GM18868 (cell line): ENCODE data around the gene RNF217.

Experiments used
- ATAC-seq: cut with Tn5 transposase; IDR thresholded peaks from one replicate; pipeline ENCODE4 v1.9.1; 2021; ENCODE audit warnings: mild to moderate bottlenecking, moderate library complexity; ENCODE audit not compliant: unreplicated experiment

Gene RNF217

GRCh38 chr6:124987999-124988591, 25.9 kb downstream of the RNF217 start:
- ATAC-seq: no peak

DNA sequence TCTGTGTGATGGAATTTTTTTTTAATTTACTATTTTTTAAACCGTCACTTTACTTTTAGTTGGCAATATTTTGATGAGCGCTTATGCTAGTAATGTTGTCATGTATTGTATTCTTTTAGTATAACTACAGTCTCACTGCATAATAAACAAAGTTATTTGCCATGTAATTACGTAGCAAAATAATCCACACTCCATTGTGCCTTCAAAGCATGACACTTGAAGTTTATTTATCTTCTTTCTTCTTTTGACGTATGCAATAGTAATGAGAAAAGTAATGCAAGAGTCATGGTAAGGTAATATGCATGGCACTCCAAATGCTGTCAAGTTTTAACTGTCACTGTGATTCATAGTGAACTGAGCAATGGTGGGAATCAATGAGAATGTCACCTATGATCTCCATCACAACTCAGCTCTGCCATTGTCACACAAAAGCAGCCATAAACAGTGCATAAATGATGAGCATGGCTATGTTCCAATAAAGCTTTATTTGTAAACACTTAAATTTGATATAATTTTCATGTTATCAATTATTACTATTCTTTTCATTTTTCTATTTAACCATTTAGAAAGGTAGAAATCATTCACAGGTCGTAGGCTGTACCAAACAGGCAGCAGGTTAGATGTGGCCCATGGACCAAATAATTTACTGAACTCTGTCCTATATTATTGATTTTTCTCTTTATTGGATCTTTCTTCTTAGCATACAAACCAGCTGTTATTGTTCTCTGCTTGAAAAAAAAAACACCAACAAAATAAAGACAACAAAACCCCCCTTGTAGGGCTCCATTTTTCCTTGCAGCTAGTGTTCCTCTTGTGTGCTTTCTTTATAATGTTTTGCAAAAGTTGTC, 27.1 kb downstream of the RNF217 start:
- ATAC-seq: no peak

GRCh38 chr6:124990988-124991387, 28.8 kb downstream of the RNF217 start:
- ATAC-seq: no peak

DNA sequence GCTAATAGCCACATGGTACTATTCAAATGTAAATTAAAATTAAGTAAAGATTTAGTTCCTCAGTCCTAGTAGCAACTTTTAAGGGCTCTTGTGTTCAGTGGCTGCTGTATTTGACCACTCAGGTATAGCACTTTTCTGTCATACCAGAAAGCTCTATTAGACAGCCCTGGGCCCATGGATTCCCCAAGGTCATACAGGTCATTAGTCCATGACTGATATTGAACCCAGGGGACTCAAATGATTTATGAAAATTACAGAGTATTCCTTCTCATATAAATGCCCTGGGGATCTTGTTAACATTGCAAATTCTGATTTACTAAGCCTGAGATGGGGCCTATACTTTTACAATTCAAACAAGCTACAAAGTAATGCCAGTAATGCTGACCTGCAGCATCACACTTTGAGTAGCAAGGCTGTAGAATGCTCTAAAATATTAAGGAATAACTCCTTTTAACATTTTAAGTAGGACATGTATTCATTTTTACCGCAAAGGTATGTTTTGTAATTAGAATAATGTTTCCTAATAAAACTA, 29.6 kb downstream of the RNF217 start:
- ATAC-seq: no peak

- no peak for ATAC-seq
Measured at GRCh38 chr6:124993327-124993726, 31.1 kb downstream of the RNF217 start.

GRCh38 chr6:124994648-124995047, 32.4 kb downstream of the RNF217 start:
- ATAC-seq: no peak

- ATAC-seq: no peak
Measured at GRCh38 chr6:124995131-124995530, 32.9 kb downstream of the RNF217 start.

GRCh38 chr6:124995645-124996325, 33.5 kb downstream of the RNF217 start:
- no peak for ATAC-seq

DNA sequence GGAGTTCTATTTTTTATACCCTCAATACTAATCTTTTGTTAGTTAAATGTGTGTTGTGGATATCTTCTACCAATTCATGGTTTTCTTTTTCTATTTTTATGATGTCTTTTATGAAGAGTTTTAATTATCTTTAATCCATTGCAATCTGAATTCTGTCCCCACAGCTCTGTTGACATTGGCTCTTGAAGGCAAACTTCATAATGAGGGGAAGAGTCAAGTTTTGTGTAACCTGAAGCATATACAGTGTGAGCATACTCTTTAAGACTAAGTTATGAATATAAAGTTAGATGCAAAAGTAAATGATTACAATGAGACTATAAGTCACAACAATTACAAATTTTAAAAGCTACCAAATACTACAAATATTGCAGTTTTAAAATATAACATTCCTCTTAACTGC, 34.2 kb downstream of the RNF217 start:
- ATAC-seq: no peak

- no peak for ATAC-seq
Measured at GRCh38 chr6:124997196-124997875, 35.1 kb downstream of the RNF217 start.

GRCh38 chr6:124999105-124999764, 37.0 kb downstream of the RNF217 start:
- no peak for ATAC-seq

- no peak for ATAC-seq
Measured at GRCh38 chr6:125001684-125002405, 39.6 kb downstream of the RNF217 start.

- ATAC-seq: no peak
Measured at GRCh38 chr6:125002406-125002741, 40.1 kb downstream of the RNF217 start.

- ATAC-seq: no peak
Measured at GRCh38 chr6:125003070-125003469, 40.8 kb downstream of the RNF217 start.

DNA sequence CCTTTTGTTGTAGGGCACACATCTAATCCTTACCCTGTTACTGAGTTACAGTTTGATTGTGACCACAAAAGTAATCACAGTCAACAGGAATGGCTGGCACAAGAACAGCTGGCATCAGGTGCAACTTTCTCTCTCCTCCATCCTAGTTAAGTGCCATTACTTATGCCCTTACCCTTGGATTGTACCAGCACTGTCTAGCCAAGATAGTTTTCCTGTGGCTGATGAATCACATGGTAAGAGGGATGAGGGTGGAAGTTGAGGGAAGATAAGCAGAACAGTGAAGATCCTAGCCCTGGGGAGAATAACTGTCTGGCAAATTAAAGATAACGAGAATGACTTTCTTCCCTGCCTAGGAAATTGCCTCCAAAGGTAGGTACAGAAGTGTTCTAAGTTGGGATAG, 42.0 kb downstream of the RNF217 start:
- ATAC-seq: no peak

DNA sequence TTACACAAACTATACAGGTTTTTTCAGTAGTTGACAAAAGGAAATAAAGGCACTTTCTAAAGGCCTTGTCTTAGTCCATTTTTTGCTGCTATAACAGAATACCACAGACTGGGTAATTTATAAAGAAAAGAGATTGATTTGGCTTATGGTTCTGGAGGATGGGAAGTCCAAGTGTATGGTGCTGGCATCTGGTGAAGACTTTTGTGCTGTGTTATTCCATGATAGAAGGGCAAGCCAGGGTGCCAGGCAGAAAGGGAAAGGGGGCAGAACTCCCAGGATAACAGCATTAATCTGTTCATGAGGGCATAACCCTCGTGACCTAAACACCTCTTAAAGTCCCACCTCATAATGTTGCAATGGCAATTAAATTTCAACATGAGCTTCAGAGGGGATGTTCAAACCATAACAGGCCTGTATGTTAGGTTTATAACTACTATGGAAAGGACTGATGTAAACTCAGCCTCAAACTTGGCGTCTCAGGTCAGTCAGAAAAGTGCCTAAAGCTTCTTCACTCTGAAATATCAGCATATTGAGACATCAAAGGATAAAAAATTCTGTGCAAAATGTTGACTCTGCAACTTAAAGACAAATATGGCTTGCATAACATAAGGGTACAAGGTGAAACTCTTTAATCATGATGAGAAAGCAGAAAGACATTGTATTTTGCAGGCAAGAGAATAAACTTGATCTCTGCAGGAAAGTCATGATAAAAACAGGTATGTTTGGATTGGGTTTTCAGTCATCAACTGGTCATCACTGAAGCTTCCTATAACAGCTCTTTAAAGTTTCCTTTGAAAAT, 42.8 kb downstream of the RNF217 start:
- ATAC-seq: no peak

DNA sequence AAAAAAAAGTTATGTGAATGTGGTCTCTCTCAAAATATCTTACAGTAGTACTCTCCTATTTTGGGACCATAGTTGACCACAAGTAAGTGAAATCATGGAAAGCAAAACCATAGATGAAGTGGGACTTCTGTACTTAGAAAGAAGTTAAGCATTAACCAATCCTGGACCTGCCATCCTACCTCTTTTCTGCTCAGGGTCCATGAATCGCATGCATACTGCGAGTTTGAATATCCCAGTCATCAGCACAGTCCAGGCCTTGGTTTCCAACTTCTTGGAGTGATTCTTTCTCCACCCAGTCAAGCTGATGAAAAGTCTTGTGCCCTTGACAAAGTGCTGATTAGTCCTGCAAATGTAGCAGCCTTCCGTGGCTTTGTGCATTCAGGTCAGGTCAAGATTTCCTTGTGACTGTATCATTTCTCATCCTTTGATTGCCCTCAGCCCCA, 46.0 kb downstream of the RNF217 start:
- no peak for ATAC-seq

DNA sequence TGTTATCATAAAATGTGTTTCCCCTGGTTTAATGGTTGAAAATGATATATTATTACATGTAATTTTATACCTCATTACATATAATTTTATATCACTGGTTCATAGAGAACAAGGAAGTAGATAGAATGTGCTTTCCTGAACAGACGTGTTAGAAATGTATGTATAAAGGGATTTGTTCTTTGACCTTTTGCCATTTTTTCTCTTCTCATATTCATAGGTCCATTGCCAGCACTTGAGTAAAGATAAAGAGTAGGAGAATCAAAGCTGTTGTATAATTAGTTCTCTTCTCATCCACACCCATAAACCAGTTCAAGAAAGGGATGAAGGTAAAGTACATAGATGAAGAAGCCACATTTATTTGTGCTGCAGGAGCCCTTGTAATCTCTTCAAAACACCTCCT, 46.7 kb downstream of the RNF217 start:
- no peak for ATAC-seq

DNA sequence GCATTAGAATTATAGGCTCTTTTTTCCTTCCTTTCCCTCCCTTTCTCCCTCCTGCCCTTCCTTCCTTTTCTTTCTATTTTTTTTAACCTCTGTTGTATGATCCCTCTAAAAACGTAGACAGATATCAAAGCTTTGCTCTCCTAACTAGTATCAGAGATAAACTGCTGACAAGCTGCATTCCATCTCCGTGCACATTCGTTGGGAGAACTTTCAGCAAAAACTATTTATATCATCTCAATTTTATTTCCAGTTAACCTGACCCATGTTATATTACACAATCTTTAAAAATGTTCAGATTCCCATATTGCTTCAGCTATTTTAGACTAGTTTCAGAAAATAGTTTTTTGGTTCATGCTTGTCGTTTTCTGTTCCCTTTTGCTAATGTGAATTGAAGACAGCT, 47.3 kb downstream of the RNF217 start:
- no peak for ATAC-seq
